ENCODE data around the gene HAUS3.

DNA sequence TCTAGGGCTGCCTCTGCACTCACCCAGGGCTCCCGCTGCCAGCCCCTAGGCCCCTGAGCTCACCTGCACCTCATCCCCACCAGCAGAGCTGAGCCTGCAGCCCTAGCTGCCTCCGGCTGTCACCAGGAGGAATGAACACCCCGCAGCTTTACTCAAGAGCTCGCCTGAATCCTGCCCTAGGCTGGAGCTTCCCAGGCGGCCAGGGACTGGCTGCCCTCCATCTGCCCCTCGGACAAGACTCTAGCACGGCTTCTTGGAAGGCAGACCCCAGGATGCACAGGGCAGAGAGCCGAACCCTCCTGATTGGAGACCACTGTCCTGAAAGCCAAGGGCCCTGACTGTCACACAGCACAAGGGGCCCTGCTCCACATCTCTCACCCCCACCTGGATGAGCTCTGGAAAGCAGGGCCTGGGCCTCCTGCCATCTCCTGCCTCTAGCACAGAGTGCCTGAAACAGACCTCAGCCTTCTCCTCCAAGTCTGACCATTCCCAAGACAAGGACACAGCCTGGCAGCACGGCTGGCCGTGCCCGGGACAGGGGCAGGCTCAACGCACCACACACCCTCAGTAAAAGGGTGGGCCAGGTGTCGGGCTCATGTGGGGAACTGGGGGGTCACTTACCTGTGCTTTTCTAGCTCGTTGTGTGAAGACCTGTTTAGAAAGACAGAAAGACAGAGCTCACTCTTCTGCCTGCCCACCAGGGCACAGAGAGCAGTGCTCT, 15.6 kb upstream of the HAUS3 start:
- TF ChIP-seq CTCF (IDR thresholded peaks at IDR 0.05) (no peak), EZH2phosphoT487 (IDR thresholded peaks at IDR 0.05) (no peak)

All from neural progenitor cell (in vitro differentiated cells).